ENCODE measurements around the gene PAX3.

PAX3 gene

DNA sequence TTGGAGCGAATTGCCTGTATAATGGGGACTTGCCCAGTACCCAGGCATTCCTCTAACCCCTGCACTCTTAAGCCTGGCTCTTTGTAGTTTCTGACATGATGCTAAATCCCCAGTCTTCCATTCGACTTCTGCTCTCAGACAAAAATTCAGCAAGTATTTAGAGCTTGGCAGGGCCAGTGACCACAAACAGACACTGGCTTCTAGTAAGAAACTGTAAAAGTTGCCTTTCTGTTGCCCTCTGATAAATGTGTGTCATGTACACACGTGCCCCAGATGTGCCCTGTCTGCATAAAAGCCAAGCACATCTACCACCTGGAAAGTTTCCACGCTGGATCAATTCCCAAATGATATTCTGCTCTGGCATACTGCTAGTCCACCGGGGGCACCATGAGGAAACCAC lies 18.0 kb downstream of the PAX3 start:
- H3K9ac ChIP-seq (ENCODE audit: low read length): no peak overlapping the region
- H3K27me3 ChIP-seq (replicated peaks; ENCODE audit: insufficient read depth, low read length): no peaks in the 10 kb centered on the region
- no peak overlapping the region for H3K4me2 ChIP-seq (ENCODE audit: low read depth, low read length)
- H3K9me2 ChIP-seq (replicated peaks; ENCODE audit: insufficient read depth, low read length): no peaks in the 10 kb centered on the region
- H3K4me1 ChIP-seq (ENCODE audit: low read length): no peaks in the 10 kb centered on the region
- no peaks in the 10 kb centered on the region for H4K20me1 ChIP-seq (ENCODE audit: insufficient read depth, low read length)
- no peak overlapping the region for H3K4me3 ChIP-seq (ENCODE audit: low read length)
- no peaks in the 10 kb centered on the region for H3K9me3 ChIP-seq (replicated peaks; ENCODE audit: insufficient read depth, low read length)
- H2AFZ ChIP-seq (ENCODE audit: low read length): no peak overlapping the region
- no peak overlapping the region for H3K27ac ChIP-seq (ENCODE audit: low read length)
- no peaks in the 10 kb centered on the region for H3F3A ChIP-seq (ENCODE audit: insufficient read depth, low read length)
- DNase-seq: no peak
- H3K36me3 ChIP-seq (replicated peaks; ENCODE audit: insufficient read depth, low read length): no peaks in the 10 kb centered on the region
- no peaks in the 10 kb centered on the region for H3K79me2 ChIP-seq (ENCODE audit: low read length)
- TF ChIP-seq EZH2phosphoT487 (IDR thresholded peaks at IDR 0.05; ENCODE audit: low read length): no peak
- no peak for TF ChIP-seq EZH2 (optimal IDR thresholded peaks at IDR 0.05; ENCODE audit: low read depth, low read length)
- TF ChIP-seq, protein P1, sequence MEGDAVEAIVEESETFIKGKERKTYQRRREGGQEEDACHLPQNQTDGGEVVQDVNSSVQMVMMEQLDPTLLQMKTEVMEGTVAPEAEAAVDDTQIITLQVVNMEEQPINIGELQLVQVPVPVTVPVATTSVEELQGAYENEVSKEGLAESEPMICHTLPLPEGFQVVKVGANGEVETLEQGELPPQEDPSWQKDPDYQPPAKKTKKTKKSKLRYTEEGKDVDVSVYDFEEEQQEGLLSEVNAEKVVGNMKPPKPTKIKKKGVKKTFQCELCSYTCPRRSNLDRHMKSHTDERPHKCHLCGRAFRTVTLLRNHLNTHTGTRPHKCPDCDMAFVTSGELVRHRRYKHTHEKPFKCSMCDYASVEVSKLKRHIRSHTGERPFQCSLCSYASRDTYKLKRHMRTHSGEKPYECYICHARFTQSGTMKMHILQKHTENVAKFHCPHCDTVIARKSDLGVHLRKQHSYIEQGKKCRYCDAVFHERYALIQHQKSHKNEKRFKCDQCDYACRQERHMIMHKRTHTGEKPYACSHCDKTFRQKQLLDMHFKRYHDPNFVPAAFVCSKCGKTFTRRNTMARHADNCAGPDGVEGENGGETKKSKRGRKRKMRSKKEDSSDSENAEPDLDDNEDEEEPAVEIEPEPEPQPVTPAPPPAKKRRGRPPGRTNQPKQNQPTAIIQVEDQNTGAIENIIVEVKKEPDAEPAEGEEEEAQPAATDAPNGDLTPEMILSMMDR (IDR thresholded peaks at IDR 0.05; ENCODE audit: low read length): no peak

DNA sequence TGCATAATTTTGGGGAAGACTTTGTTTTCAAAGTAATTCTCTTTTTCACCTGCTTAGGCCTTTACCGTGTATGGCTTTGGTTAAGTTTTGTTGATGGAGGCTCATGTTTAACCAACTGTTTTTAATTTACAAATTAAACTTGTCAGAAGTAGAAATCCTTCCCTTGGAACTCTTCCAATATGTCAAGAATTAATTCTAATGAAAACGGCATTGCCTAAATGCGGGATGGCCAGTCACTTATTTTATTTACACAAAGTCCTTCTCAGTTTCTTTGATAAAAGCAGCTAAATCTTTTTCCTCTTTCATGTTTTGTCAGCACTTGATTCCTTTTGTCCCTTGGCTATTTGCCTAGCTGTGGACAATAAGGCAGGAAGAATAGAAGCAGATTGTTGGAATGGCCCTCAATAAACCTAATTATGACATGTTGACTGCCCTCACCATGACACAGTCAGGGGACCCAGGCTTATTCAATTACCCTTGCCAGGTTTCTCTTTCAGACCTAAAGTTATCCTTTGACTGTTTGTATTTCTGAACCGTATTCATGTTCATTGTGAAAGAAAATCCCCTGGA lies 26.3 kb downstream of the PAX3 start:
- Histone ChIP-seq H3K27me3 (replicated peaks; ENCODE audit: insufficient read depth, low read length) (no peaks in the 10 kb centered on the region), H3K4me3 (ENCODE audit: low read length) (no peak overlapping the region), H2AFZ (ENCODE audit: low read length) (no peak overlapping the region), H3K4me2 (ENCODE audit: low read depth, low read length) (no peak overlapping the region), H3K27ac (ENCODE audit: low read length) (no peak overlapping the region), H3K9me2 (replicated peaks; ENCODE audit: insufficient read depth, low read length) (no peaks in the 10 kb centered on the region), H3K36me3 (replicated peaks; ENCODE audit: insufficient read depth, low read length) (no peaks in the 10 kb centered on the region), H3F3A (ENCODE audit: insufficient read depth, low read length) (no peaks in the 10 kb centered on the region), H3K9me3 (replicated peaks; ENCODE audit: insufficient read depth, low read length) (no peaks in the 10 kb centered on the region), H3K9ac (ENCODE audit: low read length) (no peak overlapping the region), H3K79me2 (ENCODE audit: low read length) (no peaks in the 10 kb centered on the region), H4K20me1 (ENCODE audit: insufficient read depth, low read length) (no peaks in the 10 kb centered on the region), H3K4me1 (ENCODE audit: low read length) (no peaks in the 10 kb centered on the region)
- DNase-seq: no peak
- TF ChIP-seq EZH2phosphoT487 (IDR thresholded peaks at IDR 0.05; ENCODE audit: low read length) (no peak), EZH2 (optimal IDR thresholded peaks at IDR 0.05; ENCODE audit: low read depth, low read length) (no peak)
- TF ChIP-seq, protein P1 (IDR thresholded peaks at IDR 0.05; ENCODE audit: low read length): no peak

DNA sequence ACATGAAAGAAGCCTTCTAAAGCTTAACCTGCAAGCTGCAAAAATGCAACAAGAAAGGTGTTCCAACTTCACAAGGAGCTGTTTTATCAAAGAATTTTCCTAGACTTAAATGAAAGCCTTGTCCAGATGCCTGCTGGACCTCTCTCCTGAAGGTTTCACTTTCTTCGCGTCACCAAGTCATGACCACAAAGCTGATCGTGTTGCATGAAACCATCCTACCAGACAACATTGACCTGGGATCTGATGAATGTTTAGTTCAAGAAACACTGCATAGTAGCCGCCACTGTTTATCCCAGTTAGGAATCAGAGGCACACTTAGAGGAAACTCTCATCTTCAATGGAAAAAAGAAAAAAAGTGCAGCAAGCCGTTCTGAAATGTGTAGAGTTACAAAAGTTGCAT lies 26.9 kb downstream of the PAX3 start:
- Histone ChIP-seq H3F3A (ENCODE audit: insufficient read depth, low read length) (no peaks in the 10 kb centered on the region), H3K4me1 (ENCODE audit: low read length) (no peaks in the 10 kb centered on the region), H4K20me1 (ENCODE audit: insufficient read depth, low read length) (no peaks in the 10 kb centered on the region), H2AFZ (ENCODE audit: low read length) (no peak overlapping the region), H3K9me2 (replicated peaks; ENCODE audit: insufficient read depth, low read length) (no peaks in the 10 kb centered on the region), H3K4me2 (ENCODE audit: low read depth, low read length) (no peak overlapping the region), H3K27ac (ENCODE audit: low read length) (no peak overlapping the region), H3K4me3 (ENCODE audit: low read length) (no peak overlapping the region), H3K79me2 (ENCODE audit: low read length) (no peaks in the 10 kb centered on the region), H3K27me3 (replicated peaks; ENCODE audit: insufficient read depth, low read length) (no peaks in the 10 kb centered on the region), H3K9me3 (replicated peaks; ENCODE audit: insufficient read depth, low read length) (no peaks in the 10 kb centered on the region), H3K36me3 (replicated peaks; ENCODE audit: insufficient read depth, low read length) (no peaks in the 10 kb centered on the region), H3K9ac (ENCODE audit: low read length) (no peak overlapping the region)
- TF ChIP-seq EZH2phosphoT487 (IDR thresholded peaks at IDR 0.05; ENCODE audit: low read length): no peak
- TF ChIP-seq, protein P1 (IDR thresholded peaks at IDR 0.05; ENCODE audit: low read length): no peak
- no peak for TF ChIP-seq EZH2 (optimal IDR thresholded peaks at IDR 0.05; ENCODE audit: low read depth, low read length)
- no peak for DNase-seq

All from MM.1S (cell line).